Duodenal mucosa (tissue), 2 donors: ENCODE results near the gene JADE1.

ENCODE experiments used
- H3K27ac ChIP-seq: one replicate; pipeline ENCODE4 v1.7.0; 2013; ENCODE audit warnings: low read depth, low read length
- H3K27me3 ChIP-seq, 2 donors: one replicate each; pipeline ENCODE4 v1.7.0; 2013; ENCODE audit warnings: low read length in 2 of 2, control low read depth in 1 of 2; ENCODE audit not compliant: insufficient read depth in 2 of 2, control insufficient read depth in 1 of 2
- H3K36me3 ChIP-seq, 2 donors: one replicate each; pipeline ENCODE4 v1.7.0; 2013; ENCODE audit warnings: low read length in 2 of 2, control low read depth in 1 of 2; ENCODE audit not compliant: insufficient read depth in 2 of 2, control insufficient read depth in 1 of 2
- H3K4me1 ChIP-seq, 2 donors: one replicate each; pipeline ENCODE4 v1.7.0; 2013; ENCODE audit warnings: low read length in 2 of 2, control low read depth in 1 of 2; ENCODE audit not compliant: insufficient read depth in 2 of 2, control insufficient read depth in 1 of 2
- H3K4me3 ChIP-seq, 2 donors: one replicate each; pipeline ENCODE4 v1.7.0; 2013; ENCODE audit warnings: low read length in 2 of 2, low read depth in 1 of 2
- H3K9ac ChIP-seq, 2 donors: one replicate each; pipeline ENCODE4 v1.7.0; 2013; ENCODE audit warnings: low read length in 2 of 2, low read depth in 1 of 2
- H3K9me3 ChIP-seq, 2 donors: one replicate each; pipeline ENCODE4 v1.7.0; 2013; ENCODE audit warnings: low read length in 2 of 2, control low read depth in 1 of 2; ENCODE audit not compliant: control insufficient read depth in 1 of 2

Gene JADE1

DNA sequence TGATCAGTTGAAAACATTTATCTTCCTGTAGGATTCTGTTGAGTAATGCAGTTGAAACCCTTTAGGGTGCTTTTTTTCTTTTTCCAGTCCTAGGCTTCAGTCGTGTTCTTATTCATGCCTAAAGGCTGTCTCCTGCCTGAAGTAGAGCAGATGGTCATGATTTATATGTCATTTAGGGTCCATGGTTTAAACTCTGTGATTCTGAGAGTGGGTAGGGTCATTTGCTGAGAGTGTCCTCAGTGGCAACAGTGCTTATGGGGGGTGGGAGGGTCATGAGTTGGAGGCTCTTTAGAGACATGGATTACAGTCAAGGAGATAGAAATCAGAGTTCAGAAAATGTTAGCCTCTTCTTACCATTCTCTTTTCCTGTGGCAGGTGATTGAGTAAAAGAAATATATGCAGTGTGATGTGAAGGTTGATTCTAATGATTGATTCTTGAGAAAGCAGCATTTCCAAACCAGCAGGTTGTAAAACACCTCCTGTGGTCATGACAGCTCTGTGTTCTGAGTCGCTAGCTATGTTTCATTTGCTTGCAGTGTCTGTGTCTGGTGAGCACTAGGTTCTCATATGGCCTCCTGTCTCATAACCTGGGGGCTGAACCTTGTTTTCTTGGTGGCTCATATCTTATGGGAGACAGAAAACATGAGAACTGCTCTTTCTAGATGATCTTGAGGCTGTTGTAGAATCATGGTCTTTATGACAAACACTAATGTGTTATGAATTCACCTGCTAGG is 60.4 kb downstream of the JADE1 start:
- Histone ChIP-seq H3K9ac (no peak overlapping the region), H3K4me1 (peaks cover 0 to 4% of the 10 kb centered on the region in 2 donors), H3K27me3 (no peaks in the 10 kb centered on the region), H3K9me3 (no peaks in the 10 kb centered on the region), H3K4me3 (no peak overlapping the region), H3K27ac (no peak overlapping the region), H3K36me3 (peaks cover 14 to 46% of the 10 kb centered on the region in 2 donors)

DNA sequence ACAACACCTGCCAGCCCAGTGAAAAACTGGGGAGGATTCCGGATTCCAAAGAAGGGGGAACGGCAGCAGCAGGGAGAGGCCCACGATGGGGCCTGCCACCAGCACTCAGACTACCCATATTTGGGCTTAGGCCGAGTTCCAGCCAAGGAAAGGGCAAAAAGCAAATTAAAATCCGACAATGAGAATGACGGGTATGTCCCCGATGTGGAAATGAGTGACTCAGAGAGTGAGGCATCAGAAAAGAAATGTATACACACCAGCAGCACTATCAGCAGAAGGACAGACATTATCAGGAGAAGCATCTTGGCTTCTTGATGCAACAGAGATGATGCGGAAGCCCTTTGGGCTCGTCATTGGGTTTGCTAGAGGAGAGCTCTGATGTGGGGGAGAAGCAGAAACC is 62.4 kb downstream of the JADE1 start:
- Histone ChIP-seq H3K9me3 (no peaks in the 10 kb centered on the region), H3K36me3 (peaks cover 12 to 44% of the 10 kb centered on the region in 2 donors), H3K27me3 (no peaks in the 10 kb centered on the region), H3K4me1 (peaks cover 0 to 4% of the 10 kb centered on the region in 2 donors), H3K9ac (no peak overlapping the region), H3K4me3 (no peak overlapping the region), H3K27ac (no peak overlapping the region)

DNA sequence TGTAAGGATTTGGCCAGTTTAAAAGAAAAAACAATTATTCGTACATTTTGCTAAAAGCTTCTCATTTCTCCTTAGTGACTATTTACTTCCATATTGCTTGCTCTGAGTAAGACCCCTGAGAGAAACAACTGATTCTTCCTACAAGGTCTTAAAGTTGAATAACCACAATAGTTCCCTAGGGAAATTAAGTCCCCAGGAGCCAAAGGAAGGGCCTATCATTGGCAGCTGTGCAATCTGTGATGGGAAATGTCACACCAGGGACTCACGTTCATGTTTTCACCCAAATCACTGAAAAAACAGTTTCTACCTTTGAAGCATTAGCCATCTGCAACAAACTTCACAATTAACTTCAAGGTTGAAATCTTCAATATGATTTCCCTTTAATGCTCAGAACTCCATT is 66.7 kb downstream of the JADE1 start:
- H3K4me3 ChIP-seq, result no peak overlapping the region
- H3K27ac ChIP-seq, result no peak overlapping the region
- H3K27me3 ChIP-seq, result no peaks in the 10 kb centered on the region
- no peak overlapping the region for H3K9ac ChIP-seq
- no peaks in the 10 kb centered on the region for H3K9me3 ChIP-seq
- H3K4me1 ChIP-seq, result no peaks in the 10 kb centered on the region
- H3K36me3 ChIP-seq, result peaks cover 7 to 18% of the 10 kb centered on the region in 2 donors

DNA sequence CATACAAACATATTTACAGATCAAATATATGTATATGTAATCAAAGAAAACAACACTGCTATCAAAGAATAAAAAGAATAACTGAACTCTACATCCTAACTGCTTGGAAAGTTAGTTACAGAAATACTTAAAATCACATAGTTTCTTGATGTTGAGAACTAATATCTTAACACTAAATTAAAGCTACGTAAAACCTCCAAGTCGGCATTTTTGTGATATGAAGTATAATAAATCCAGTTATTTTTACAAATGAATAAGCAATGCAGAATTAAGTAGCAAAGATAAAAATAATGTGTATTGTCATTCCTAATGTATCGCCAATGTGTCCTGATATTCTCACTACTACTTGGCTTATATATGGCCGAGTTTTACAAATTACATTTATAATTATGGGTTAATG is 68.4 kb downstream of the JADE1 start:
- Histone ChIP-seq H3K4me3 (no peak overlapping the region), H3K36me3 (peaks cover 0 to 4% of the 10 kb centered on the region in 2 donors), H3K9ac (no peak overlapping the region), H3K27ac (no peak overlapping the region), H3K9me3 (no peaks in the 10 kb centered on the region), H3K27me3 (no peaks in the 10 kb centered on the region), H3K4me1 (no peaks in the 10 kb centered on the region)

DNA sequence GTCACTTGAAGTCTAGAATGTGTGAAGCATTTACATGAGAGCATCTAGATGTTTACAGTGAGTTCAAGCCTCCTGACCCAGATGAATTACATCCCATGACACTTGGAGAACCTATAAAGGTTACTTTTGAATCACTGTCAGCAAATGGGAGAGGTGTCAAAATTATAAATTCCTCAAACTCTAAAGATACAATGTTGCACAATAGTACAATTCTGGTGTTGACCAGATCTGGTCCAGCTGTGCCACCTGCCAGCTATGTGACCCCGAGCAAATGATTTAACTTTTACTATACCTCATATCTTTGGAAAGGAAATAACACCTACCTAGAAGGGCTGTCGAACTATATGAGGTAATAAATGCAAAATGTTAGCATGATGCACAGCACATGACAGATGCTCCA is 69.8 kb downstream of the JADE1 start:
- Histone ChIP-seq H3K4me1 (no peaks in the 10 kb centered on the region), H3K27ac (no peak overlapping the region), H3K9me3 (no peaks in the 10 kb centered on the region), H3K27me3 (no peaks in the 10 kb centered on the region), H3K4me3 (no peak overlapping the region), H3K36me3 (peaks cover 0 to 4% of the 10 kb centered on the region in 2 donors), H3K9ac (no peak overlapping the region)

DNA sequence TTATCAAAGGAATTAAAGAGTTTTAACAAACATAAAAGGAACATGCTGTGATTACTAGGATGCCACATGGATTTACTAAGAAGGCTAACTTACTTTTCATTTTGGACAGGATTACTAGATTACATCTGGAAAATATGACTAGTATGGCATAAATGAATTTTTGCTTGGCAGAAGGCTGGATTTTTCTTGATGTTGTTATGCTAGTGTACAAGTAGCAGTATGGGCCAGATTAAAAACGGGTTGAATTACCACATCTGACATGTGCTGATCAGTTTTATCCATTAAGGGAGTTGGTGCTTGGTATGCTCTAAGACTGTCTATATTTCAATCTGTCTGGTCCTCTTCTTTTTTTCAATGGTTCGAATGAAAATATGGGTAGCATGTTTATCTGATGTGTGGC is 70.5 kb downstream of the JADE1 start:
- no peaks in the 10 kb centered on the region for H3K4me1 ChIP-seq
- H3K9me3 ChIP-seq, result no peaks in the 10 kb centered on the region
- H3K4me3 ChIP-seq, result no peak overlapping the region
- no peaks in the 10 kb centered on the region for H3K27me3 ChIP-seq
- no peak overlapping the region for H3K9ac ChIP-seq
- peaks cover 0 to 4% of the 10 kb centered on the region in 2 donors for H3K36me3 ChIP-seq
- H3K27ac ChIP-seq, result no peak overlapping the region

DNA sequence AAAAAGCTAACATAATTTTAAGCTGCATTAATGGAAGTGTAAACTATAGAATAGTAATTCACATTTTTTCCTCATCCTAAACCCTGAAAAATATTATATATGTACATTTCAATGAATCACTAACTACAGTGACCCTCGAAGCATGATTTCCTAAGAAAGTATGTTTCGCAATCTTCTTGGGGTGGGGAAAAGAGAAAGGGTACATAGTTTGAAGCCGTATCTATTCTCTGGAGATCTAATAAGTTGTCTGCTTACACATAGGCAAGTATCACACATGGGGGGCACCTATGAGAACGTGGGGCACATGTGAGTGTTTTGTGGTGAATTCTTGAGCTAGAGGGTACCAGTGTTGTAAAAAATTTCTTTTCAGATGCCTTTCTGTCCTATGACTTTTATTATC is 71.2 kb downstream of the JADE1 start:
- Histone ChIP-seq H3K27me3 (no peaks in the 10 kb centered on the region), H3K27ac (no peak overlapping the region), H3K36me3 (peaks cover 0 to 4% of the 10 kb centered on the region in 2 donors), H3K9ac (no peak overlapping the region), H3K9me3 (no peaks in the 10 kb centered on the region), H3K4me3 (no peak overlapping the region), H3K4me1 (no peaks in the 10 kb centered on the region)

DNA sequence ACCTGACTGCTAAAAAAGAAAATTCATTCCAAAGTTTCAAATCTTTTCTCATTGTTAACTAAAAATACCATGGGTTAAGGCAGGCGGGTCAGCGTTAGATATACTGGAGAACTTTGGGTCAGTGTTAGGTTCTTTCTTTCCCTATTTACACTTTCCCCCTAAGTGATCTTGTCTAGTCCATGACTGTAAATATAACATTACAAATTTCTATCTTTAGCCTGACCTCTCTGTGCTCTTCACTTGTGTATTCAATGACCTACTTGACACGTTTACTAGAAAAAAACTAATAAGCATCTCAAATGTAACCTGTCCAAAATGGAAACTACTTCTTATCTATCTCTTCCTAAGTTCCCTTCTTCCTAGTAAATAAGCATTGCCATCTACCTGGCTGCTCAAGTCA is 95.3 kb downstream of the JADE1 start:
- H3K27ac ChIP-seq, result no peak overlapping the region
- no peaks in the 10 kb centered on the region for H3K27me3 ChIP-seq
- no peaks in the 10 kb centered on the region for H3K36me3 ChIP-seq
- no peak overlapping the region for H3K4me3 ChIP-seq
- no peaks in the 10 kb centered on the region for H3K9me3 ChIP-seq
- no peaks in the 10 kb centered on the region for H3K4me1 ChIP-seq
- H3K9ac ChIP-seq, result no peak overlapping the region

DNA sequence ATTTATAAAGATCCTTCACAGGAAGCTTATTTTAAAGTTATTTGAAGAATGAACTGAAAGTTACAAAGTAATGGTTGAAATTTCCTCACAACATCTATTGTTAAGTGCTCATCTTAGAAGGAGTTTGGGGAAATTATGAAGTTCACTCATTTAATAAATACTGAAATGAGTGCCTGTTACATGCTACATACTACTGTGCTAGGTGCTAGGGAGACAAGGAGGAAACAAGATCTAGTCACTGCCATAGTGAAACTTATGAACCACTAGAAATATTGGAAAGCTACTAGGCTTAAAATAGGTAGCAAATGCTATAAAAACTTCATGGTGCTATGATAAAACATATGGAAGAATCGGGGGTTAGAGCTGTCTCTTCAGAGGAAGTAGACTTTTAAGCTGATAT is 97.1 kb downstream of the JADE1 start:
- H3K27ac ChIP-seq, result no peak overlapping the region
- H3K9me3 ChIP-seq, result no peaks in the 10 kb centered on the region
- H3K36me3 ChIP-seq, result no peaks in the 10 kb centered on the region
- no peak overlapping the region for H3K9ac ChIP-seq
- H3K27me3 ChIP-seq, result no peaks in the 10 kb centered on the region
- H3K4me3 ChIP-seq, result no peak overlapping the region
- H3K4me1 ChIP-seq, result no peaks in the 10 kb centered on the region

DNA sequence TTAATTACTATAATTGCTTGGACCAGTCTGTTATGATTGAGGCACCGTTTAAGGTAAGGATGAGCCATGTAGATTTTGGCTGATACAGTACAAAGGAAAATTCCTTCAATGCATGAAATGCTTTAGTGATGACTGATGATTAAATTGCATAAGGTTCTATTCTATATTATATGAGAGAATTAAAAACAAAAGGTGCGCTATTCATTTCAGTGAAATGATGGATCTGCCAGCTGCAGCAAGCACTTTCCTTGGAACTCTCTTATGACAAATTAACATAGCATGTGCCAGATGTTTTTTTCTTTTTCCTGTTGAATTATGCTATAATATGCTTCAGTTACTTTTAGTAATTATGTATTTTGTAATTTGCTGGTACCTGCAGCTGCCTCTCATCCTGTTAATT is 98.5 kb downstream of the JADE1 start:
- H3K27me3 ChIP-seq, result no peaks in the 10 kb centered on the region

More for the DNA sequence above, 98.5 kb downstream of the JADE1 start:
- H3K4me1 ChIP-seq, result no peaks in the 10 kb centered on the region
- no peaks in the 10 kb centered on the region for H3K9me3 ChIP-seq
- H3K4me3 ChIP-seq, result no peak overlapping the region
- H3K9ac ChIP-seq, result no peak overlapping the region
- H3K36me3 ChIP-seq, result no peaks in the 10 kb centered on the region
- H3K27ac ChIP-seq, result no peak overlapping the region
